A673 (cell line): Measurements from ENCODE around the gene ZNHIT3.

Experiments
- EZH2 ChIP-seq: fragments of 200-600 bp; sonication (generic); IDR thresholded peaks from 2 replicates; pipeline ENCODE4 v1.6.1; 2017; ENCODE audit warnings: borderline replicate concordance, low read depth, mild to moderate bottlenecking, mixed read lengths, antibody characterized with exemption, low read length; ENCODE audit not compliant: poor library complexity, severe bottlenecking
- TF ChIP-seq, protein P1 (sequence below): fragments of 300-800, 200-600 bp; sonication (generic); conservative IDR thresholded peaks from 2 replicates; pipeline ENCODE4 v1.5.1; 2017; ENCODE audit warnings: low read depth, mild to moderate bottlenecking, antibody characterized with exemption, low read length, moderate library complexity, mixed read lengths

DNA sequence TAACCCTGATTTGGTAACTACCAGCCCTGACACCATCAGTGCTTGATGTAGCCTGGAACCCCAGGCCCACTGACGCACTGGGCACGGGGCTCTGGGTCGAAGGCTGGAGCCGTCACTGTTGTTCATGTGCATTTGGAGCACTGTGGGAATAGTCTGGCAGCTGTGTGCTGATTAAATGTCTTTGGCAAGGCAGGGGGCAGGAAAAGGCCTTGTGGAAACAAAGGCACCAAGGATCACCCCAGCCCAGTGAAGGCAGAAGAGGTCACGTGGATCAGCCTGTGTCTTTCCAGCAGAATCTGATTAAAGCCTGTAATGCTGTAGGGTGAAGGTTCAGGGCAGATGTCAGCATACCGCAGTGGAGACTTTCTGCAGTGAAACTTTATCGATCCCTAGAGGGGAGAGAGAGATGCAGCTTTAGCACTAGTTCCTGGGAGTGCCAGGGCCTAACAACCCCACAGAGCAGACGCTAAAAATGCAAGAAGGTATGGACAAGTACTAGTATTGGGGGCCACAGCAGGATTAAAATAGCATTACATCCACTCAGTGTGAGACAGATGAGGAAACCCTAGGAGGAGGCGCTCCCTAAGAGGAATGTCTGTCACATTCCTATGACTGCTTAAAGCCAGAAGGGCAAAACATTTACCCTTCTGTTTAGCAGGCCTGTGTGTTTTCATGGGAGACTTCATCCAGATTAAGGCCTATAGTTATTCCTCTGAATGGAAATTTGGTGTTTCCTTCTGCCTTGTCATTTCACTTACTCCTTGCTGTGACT, 9.7 kb downstream of the ZNHIT3 start:
- TF ChIP-seq, protein P1, sequence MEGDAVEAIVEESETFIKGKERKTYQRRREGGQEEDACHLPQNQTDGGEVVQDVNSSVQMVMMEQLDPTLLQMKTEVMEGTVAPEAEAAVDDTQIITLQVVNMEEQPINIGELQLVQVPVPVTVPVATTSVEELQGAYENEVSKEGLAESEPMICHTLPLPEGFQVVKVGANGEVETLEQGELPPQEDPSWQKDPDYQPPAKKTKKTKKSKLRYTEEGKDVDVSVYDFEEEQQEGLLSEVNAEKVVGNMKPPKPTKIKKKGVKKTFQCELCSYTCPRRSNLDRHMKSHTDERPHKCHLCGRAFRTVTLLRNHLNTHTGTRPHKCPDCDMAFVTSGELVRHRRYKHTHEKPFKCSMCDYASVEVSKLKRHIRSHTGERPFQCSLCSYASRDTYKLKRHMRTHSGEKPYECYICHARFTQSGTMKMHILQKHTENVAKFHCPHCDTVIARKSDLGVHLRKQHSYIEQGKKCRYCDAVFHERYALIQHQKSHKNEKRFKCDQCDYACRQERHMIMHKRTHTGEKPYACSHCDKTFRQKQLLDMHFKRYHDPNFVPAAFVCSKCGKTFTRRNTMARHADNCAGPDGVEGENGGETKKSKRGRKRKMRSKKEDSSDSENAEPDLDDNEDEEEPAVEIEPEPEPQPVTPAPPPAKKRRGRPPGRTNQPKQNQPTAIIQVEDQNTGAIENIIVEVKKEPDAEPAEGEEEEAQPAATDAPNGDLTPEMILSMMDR = no peak
- no peak for TF ChIP-seq EZH2
